Left renal pelvis (tissue), 4 donors: Measurements from ENCODE around the gene UBIAD1. TPM values are rescaled to one million over a fixed set of nuclear protein-coding genes. Genes with fewer than 3 reads are reported as not detected.
A peak's percentile ranks its signal among the peaks of the same experiment; 100 is the strongest.
"Not testable (repeated sequence)": the region's sequence is repeated elsewhere in the genome, so short reads cannot be mapped to it uniquely, and the experiment has no call there.

Experiments used
- DNase-seq, 4 donors: peaks; one replicate each; pipeline ENCODE4 v3.0.0-alpha.2; 2013; ENCODE audit warnings: low read depth in 4 of 4, low spot score in 3 of 4
- polyA plus RNA-seq, 4 donors: library from polyadenylated mRNA; unstranded; fragments of 120-200 nt; gene quantifications; one replicate each; pipeline ENCODE4 v1.2.1, GENCODE V29; 2013; ENCODE audit not compliant: insufficient read length in 4 of 4

UBIAD1 gene, protein sequence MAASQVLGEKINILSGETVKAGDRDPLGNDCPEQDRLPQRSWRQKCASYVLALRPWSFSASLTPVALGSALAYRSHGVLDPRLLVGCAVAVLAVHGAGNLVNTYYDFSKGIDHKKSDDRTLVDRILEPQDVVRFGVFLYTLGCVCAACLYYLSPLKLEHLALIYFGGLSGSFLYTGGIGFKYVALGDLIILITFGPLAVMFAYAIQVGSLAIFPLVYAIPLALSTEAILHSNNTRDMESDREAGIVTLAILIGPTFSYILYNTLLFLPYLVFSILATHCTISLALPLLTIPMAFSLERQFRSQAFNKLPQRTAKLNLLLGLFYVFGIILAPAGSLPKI
- 10 to 100 TPM; 13.0 to 17.2 (median 15.5) TPM for polyA plus RNA-seq

DNA sequence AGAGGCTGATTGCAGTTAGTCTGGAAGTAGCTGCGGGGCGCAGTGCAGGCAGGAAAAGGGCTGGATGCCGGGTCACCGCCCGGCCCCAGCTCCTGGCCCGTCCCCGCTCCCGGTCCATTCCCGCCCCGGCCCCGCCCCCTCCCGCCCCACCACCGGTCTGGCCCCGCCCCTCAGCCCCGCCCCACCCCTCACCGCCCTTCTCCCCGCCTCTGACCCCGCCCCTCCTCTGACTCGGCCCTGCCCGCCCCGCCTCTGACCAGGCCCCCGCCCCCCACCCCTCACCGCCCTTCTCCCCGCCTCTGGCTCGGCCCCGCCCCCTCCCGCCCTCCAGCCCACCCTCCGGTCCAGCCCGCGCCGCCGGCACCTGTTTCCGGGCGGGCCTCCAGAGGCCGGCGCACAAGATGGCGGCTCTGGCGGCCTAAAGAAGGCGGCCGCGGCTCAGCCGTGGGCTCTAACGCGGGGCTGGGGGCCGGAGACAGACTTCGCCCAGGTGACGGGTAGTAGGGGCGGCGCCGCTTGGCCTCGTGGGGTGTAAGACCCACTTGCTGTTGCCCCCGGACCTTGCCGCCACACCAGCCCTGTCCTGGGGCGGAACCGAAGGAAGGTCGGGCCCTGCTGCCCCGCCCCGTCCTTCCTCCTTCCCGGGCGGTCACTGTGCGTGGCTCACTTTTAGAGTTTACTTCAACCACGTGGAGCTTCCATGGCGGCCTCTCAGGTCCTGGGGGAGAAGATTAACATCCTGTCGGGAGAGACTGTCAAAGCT is at the start of gene UBIAD1:
Gene UBIAD1 (plus strand): TSS at position 367 of the 763 bp plus-strand sequence. CDS start 334 bp downstream, at position 701.
- peak; percentile 64 to 79 (median 78) for DNase-seq

GRCh38 chr1:11227106-11228077 is 45.6 kb upstream of the UBIAD1 start:
- DNase-seq: no peak

- no peak for DNase-seq
These were observed 43.8 kb upstream of the UBIAD1 start for GRCh38 chr1:11229203-11229602.

GRCh38 chr1:11233208-11233607 is 39.8 kb upstream of the UBIAD1 start:
- no peak for DNase-seq

DNA sequence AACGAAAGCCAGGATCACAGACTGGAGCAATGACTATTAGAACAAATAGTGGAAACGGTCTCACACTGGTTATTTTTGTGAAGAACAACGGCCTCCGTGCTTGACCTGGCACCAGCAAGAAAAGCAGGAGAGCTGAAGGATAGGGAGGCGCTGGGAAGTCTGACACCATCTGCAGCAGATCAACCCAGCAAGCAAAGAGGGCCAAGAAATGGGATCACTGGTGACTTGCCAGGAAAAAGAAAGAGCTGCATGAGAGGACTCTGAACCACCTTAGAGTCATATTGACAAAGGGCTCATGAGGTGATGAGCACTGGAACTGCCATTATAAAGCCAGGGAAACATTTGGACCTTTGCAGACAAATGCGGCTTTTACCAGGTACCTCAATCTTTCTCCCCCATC is 35.6 kb upstream of the UBIAD1 start:
- no peak for DNase-seq

DNA sequence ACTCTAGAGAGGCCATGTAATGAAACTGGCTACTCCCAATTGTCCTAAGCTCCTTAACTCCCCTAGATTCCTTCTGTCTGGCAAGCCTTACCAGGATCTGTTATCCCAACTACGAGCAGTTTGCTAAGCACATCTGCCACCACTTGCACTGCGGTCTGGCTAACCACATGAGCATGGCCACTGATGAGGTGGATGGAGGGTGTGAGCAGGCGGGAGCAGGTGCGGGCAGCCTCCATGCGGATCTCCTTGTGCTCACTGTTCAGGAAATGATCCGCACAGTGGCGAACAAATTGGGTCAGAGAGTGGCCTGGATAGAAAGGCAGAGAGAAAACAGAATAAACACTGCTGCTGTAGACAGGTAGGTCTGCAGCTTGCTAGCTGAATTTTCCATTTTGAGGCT is 34.7 kb upstream of the UBIAD1 start:
- DNase-seq: no peak

DNA sequence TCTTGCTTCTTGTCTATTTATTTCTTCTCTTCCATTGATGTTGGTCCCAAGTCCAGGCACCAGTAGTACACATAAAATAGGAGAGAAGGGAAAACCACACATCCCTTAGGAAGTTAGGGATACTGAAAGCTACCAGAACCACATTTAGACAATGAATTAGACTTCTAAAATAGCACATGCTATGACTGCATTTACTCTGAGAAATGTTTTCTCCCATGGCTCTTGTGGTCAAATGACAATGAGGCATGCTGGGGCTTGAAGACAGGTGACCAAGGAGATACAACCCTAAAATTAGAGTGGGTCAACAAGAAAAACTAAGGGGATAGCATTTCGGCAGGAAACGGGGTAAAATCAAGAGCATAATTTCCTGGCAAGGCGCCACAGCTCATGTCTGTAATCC is 27.8 kb upstream of the UBIAD1 start:
- DNase-seq: no peak

- DNase-seq: no peak
These were observed 26.9 kb upstream of the UBIAD1 start for GRCh38 chr1:11245904-11246719.

- no peak for DNase-seq
These were observed 24.8 kb upstream of the UBIAD1 start for GRCh38 chr1:11248169-11248568.

DNA sequence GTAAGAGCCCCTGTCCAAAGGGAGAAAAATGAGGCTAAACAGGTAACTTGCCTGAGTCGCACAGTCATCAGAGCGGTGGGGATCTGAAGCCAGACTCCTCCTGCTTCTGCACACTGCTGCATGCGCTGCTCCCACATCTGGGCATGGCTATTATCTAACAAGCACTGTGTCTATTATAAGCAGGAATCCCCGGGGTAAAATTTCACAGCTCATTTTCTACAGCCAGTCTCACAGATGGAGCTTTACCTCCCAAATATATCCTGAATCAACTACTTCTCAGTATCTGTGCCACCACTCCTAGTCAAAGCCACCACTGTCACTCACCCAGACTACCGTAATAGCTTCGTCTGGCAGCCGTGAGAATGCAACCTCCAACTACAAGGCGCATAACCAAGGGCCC is 20.5 kb upstream of the UBIAD1 start:
- no peak for DNase-seq

DNA sequence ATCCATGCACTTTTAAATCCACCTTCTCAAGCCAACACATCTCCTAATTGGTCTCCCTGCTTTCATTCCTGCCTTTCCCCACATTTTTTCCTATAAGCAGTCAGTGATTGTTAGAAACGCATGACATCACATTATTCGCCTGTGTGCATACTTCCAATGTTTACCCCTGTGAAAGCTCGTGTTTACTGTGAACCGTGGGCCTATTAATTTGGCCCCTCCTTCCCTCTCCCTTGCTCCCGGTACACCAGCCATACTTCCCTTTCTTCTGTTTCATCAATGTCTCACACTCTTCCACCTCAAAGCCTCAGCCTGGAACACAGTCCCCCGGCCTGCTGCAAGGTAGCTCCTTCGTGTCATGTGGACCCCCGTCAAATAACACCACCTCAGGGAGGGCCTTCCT is 19.8 kb upstream of the UBIAD1 start:
- DNase-seq: no peak

GRCh38 chr1:11256299-11256698 is 16.7 kb upstream of the UBIAD1 start:
- DNase-seq: no peak

DNA sequence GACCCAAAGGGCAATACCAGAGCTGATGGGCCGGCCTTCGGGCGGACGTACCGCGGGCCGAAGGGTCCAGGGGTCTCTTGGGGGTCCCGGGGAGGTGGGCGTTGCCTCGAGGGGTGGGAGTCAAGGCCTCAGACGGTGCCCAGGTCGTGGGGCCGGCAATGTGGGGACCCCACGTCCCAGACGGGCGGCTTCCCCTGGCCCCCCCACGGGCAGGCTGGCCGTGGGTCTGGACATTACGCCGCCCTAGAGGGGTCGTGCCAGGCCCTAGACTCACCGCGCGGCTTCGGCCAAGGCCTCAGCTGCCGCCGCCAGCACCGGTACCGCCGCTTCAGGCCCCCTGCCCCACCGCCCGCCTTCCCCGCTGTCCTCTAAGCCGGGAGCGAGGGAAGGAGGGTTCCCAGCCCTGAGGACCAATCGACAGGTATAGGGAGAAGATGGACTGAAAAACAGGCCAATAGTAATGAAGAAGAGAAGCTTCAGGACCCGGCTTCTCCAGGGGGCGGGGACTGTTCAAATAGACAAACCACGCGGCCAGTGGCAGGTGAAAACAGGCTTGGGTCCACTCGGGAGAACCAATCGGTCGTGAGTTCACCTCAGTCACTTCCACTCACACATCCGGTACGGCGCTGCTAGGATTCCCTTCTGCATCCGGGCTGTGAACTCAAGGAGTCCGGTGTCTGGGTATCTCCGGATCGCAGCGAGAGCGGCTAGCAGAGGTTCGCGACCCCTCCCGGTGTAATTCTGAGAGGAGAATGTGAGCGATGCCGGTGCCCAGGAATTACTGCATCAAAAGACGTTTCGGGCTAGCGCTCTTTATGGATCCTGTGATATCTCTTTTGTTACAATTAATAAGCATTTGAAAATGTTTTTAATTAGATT is 10.6 kb upstream of the UBIAD1 start, which contains the start of gene MTOR:
Gene MTOR (minus strand): TSS at position 381 of the 879 bp plus-strand sequence. CDS start 3,142 bp downstream, outside the sequence.
- peak; percentile 96 to 100 (median 100) for DNase-seq

GRCh38 chr1:11266268-11267074 is 6.5 kb upstream of the UBIAD1 start:
- DNase-seq: no peak

GRCh38 chr1:11267350-11268337 is 5.4 kb upstream of the UBIAD1 start:
- DNase-seq: not testable (repeated sequence)

GRCh38 chr1:11272544-11272831 is 510 bp upstream of the UBIAD1 start:
- no peak for DNase-seq
